Right hindlimb (tissue), 1 donor: ENCODE measurements around the gene DLX6.
A peak's percentile ranks its signal among the peaks of the same experiment; 100 is the strongest.

Experiments
- DNase-seq: peaks from one replicate; pipeline ENCODE4 v3.0.0-alpha.2; 2018

The DLX6 gene

DNA sequence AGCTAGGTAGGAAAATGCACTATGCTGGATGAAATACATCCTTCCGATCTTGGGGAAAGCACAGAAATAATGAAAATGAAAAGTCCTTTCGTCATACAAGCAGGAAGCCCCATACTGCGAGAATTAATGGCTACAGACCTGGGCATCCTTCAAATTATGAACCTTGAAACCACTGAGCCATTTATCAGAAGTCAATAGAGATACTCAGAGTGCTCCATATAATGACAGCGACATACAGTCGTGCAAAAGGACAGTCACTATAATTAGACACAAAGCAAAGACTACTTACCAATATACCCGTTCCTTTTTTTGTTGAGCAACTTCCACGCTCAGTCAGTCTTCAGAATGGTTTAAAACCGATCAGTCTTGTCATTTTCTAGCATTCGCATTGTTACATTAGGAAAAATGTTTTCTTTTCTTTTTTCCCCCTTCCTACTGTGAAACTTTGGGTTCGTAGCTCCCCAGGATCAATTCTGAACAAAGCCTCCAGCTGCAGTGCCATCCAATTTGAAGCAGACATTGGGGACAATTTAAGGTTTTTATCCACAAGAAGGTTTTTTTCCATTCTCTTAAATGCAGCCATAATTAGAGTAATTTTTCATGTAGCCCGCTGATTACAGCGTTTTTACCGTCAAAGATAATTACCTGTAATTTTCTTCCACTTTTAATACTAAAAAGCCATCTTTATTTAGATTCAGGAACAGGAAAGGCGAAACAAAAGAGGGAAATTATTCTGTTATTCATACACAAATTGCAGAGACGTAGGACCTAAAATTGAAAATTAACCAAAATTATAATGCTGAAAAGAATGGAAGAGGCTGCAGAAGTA, 6.4 kb downstream of the DLX6 start:
- DNase-seq: no peak

DNA sequence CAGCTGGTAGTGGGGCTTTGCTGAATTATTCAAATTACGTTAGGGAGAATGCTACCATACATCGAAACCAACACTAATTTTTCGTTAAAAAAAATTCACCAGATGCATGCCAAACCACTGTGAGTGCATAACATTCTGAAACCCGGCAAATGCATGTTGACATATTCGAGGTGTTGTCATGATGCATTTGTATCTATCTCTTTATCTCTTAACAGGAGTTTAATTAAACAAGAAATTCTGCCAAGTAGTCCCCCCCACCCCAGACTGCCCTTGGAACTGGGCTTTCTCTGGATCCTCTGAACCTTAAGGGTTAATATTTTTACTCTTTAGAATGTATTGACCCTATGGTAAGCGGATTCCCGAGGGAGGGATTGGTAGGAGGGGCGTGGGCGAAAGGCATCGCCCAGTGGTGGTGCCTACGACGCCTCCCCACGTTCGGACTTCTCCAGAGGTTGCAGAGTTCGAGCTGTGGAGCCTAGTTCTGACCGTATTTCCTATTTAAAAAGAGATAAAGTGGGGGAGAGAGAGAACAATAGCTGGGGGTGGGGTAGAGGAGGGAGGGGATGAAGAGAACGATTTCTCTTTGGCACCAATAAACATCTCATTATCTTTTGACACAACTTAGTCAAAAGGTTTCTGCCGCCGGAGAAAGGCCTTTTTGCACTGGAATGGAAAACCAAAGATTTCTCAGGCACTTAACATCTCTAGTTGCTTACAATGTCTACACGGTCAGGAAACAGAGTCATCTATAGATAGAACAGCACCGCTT, 7.2 kb downstream of the DLX6 start:
- no peak for DNase-seq

DNA sequence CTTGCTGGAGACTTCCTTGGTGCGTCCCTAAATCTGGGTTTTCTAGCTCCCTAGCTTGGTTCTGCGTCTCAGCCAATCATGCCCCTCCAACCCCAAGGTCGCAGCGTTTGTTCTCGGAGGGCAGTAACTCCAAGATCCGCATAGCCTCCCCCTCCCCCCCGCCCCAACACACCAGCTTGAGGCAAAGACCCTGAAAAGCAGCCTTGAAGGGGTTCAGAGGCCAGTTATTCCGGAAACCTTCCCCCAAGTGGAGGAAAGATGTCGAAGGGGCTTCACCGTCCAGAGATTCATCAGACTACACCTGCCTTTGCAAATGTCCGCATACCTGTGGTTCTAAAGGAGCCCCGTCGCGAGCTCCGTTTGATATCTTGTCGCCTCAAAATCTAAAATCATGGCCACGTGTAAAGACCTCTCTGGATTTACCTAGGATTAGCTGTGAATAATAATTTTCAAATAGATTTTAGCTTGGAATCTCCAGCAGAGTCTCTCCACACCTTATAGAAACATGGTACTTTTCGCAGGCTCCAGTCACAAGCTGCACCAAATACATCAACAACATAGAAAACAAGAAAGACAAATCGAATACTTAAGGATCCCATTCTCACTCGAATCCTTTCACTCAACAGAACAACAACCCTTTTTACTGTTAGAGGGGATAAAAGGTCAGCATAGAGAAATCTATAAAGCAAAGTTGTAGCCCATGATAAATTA, 7.9 kb downstream of the DLX6 start:
- DNase-seq: no peak

DNA sequence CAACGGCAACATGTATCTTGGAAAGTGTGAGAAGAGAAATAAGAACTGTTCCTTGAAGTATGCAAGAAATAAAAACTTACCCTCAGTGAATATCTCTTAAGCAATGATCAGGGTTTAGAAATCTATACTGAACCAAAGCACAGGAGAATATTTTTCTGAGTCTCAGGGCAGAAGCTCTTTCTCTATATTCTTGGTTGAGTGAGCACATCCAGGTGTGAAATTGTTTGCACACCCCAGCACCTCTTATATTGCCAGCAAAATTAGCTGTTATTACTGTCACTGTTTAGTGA, 8.4 kb downstream of the DLX6 start:
- DNase-seq: no peak

DNA sequence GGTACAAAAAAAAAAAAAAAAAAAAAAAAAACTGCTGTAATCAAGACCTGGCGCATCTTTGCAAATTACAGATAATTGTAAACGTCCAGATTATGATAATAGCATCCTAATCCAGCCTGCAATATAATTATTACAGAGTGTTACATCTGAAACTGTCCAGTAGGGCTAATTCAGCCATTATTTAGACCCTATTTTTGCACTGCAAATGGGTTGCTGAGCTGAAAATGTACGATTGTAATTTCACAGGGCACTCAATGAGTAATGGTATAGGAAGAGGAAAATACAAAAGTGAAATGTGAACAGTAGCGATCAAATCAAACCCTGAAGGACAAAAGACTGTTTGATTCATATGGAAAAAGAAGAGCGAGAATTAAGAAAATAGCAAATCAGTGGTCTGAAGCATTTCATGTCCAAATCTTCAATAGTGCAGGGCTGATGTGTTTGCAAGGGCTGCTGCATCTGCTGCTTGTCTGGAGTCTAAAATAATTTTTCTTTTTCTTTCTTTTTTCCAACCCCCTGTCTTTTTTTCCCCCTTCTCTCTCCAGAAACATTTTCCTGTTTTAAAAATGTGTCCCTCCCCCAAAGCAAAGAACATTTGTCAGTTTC, 8.9 kb downstream of the DLX6 start:
- DNase-seq: no peak

DNA sequence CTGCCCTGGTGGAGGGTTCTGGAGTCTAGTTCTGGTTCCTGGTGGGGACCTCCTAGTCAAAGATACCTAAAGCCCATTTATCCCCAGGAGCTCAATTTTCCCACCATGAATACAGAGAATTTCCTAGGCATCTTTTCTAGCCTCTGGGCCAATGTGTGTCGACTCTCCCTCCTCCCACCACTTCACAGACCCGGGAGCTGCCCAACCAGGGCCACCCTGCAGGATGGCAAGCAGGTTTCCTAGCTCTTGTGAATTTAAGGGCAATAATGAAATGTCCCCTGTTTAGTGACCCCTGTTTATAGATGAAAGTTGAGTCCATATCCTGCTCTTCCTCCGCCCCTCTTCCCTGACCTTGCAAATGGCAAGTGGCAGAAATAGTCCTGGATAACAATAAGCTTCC, 9.9 kb downstream of the DLX6 start:
- DNase-seq: no peak

DNA sequence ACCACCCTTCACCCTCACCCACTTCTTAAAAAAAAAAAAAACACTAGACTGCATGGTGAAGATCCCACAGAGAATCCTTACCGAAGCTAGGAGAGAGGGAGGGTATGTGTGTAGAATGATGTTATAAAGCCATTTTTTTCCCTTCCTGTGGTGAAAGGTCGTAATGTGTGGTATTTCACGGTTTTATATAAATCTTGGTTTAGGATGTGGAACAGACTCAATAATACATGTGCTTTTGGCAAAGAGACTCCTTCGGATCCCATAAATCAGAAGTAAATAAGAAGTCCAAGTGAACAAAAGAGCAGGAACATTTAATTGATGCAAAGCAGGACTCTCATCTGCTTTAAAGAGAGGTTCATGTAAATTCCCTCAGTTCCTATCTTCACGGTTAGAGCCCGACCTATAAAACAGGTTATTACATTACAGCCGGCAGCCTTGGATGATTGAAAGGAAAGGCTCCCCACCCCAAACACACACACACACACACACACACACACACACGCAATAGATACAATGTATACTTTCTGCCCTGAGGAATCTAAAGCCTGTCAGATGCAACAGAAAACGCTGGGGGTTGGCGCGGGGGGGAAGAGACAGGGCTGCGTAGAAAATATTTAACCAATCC, 10.5 kb downstream of the DLX6 start:
- DNase-seq: no peak

DNA sequence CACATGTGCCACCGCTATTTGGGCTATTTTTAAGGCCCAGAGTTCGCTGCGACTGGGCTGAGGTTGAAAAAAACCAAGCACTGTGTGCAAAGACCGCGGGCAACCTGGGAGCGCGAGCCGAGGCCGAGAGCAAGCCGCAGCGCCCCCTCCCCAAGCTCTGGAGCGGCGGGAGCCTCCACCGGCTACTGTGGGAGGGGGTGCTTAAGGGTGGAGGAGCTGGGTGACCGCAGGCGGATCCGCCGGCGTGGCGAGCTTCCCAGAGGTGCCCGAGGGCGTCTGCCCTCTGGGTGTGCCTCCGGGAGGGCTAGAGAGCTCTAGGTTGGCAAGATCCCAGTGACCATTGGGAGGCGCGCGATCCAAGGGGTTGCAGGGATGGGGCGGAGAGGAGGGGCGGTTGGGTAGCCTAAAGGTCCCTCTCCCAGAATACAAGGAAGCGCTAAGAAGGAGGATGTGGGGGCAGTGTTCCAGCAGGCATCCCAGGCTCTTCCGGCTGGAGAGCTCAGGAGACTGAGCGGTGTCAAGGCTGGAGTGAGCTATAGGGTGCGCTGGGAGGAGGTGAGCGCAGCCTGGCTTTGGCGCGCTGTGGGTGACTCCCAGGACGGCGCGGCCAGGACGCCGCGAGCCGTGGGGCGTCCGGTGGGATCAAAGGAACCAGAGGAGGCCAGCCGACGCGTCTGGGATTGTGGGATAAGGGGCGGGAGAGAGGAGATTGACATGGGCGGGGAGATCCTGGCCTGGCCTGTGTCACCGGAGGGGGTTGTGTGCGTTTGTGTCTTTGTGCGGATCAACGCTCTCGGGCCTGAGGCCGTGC, 11.2 kb downstream of the DLX6 start:
- DNase-seq: peak; percentile 73

DNA sequence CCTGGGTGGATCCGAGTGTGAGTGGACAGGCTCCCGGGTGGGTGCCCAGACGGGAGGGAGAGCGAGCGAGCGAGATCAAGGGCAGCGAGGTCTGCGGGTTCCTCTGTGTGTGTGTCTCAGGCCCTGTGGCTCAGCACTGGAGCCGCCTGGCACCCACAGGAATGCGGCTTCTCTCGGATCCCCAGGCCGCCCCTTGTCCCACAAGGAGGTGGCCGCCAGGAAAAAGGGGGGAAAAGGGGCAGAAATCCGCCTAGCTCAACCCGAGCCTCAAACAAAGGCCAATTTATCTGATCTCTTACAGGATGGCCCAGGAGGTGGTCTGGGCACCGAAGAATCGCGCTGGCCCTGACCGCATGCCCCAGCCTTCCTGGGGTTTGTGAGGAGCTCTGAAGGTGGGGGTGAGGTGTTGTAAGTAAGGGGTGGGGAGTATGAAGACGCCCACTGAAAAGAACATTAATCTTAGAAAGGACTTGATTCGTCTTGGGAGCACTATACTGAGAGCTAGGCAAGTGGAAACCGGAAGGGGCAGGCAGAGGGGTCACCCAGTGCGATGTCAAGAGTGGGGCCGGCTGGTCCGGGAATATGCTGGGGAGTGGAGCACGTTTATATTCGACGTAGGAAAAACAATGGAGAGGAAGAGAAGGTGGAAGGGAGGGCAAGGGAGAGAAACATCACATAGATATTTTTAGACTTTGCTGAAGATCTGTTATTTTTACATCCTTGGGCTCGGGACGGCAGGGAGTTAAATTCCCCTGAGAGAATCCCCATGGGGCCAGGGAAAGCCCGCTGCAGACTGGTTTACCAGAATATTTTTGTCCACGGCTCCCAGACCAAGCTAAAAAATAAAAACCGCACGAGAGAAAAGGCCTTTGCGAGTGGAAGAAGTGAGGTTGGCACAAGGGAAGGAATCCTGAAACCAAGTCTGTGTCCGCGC, 12.1 kb downstream of the DLX6 start:
- peak; percentile 63 for DNase-seq

DNA sequence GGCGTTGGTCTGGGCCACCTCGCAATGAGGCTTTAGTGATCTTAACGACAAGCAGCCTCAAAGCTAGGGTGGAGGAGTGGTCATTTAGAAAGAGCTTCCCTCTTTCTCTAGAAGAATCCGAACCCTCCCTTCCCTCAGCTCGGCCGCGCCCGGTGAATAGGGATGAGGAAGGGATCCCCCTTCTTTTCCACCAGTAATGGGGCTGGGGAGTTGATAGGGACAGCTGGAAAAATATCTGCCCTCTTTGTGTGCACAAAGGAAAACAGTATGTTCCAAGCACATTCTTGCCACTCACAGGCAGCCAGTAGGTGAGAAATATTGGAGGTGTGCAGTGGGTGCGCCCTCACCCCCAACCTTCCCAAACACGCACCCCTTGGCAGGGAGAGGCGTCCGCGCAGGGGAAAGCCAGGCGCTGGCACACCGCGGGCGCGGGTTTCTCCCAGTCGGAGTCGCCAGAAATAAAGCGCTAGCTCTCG, 12.8 kb downstream of the DLX6 start:
- DNase-seq: peak; percentile 41

DNA sequence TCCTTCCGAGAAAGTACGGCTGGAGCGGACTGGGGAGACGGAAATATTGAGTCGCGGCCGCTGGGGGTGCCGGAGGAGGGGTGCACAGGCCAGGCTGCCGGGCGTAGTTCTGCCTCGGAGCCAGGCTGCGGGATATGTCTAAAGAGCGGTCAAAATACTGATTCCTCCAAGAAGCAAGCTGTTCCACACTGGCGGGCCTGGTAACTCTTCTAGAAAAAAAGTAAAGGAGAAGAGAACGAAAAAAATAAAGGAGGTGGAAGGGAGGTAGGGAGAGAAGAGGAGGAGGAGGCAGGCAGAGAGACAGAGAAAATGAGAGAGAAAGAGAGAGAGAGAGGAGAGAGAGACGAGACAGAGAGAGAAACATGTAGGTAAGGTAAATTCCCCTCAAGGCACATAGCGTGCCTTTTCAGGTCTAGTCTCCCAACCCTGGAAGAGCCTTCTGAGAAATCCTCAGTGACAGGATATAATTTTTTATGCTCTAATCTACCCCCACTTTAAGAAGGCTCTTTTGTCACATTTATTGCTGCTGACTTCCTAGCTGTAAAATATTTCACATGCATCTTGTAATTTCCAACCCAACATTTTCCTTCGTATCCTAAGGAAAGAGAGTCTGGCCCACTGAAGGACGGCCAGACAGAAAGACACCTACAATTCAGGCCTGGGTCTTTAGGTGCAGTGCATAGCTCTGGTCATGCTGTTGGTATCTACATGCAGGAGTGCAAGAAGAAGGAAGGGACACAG, 13.6 kb downstream of the DLX6 start:
- DNase-seq: peak; percentile 24

DNA sequence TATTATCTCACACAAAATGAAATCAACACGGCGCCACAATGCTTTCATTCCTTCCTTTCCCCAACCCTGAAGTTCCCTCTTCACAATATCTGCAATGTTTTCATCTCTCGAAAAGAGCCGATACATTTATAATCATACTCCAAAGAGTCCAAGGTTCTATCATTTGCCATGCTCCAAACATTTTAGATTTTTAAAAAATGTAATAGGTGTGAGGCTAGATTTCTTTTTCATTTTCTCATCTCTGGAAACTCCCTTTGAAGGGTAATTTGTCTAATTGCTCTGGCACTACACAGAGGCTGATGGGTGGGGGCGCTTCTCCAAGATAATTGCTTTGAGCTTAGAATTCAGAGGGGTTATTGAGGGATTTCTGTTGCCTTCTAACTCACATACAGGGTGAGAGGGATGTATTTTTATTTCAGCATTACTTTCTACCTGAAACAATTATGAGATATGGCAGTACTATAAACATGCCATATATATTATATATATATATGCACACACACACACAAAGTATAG, 14.4 kb downstream of the DLX6 start:
- DNase-seq: no peak

DNA sequence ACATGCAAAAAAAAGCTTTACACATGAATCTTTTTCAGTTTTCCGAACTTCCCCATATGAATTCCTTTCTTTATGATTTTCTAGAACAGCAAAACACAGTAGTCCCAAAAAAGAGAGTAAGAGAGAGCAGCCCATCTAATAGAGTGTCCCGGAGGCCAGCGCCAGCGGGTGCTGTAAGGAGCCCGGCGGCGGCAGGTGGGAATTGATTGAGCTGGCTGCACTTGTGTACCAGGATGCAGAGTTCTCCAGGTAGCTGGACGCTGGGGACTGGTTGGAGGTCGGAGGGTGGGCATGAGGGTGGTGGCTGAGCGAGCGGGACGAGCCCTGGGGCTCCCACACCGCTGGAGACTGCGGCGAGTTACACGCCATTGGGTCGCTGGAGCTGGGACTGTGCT, 15.2 kb downstream of the DLX6 start:
- peak; percentile 20 for DNase-seq

DNA sequence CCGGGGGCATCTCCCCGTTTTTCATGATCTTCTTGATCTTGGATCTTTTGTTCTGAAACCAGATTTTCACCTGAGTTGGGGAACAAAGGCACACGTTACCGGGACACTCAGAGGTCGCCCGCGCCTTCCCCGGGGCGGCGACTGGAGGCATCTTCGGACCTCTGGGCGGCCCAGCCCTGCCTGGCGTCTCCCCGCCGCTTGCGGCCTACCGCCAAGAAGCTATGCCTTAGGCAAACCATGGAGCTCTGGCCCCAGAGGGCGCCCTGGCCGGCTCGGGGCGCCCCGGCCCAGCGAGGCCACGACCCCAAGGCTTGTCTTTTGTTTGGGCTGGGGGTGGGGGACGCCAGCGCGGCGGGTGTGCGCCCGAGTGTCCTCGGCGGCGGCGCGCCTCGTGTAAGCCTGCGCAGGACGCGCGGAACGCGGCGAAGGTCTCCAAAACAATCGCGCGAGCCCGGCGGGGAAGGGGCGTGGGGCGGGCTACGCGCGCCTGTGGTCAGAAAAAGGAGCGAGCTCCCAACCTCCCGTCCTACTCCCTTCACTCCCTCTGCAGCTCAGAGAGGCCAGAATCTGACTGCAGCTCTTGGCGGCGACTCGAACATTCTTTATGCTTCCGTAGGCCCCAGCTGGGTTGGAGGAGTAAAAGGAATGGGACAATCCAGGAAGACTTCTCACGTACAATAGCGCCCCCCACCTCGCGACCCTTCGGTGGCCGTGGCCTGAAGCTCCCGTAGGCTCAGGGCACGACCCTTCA, 15.8 kb downstream of the DLX6 start:
- peak; percentile 68 for DNase-seq

DNA sequence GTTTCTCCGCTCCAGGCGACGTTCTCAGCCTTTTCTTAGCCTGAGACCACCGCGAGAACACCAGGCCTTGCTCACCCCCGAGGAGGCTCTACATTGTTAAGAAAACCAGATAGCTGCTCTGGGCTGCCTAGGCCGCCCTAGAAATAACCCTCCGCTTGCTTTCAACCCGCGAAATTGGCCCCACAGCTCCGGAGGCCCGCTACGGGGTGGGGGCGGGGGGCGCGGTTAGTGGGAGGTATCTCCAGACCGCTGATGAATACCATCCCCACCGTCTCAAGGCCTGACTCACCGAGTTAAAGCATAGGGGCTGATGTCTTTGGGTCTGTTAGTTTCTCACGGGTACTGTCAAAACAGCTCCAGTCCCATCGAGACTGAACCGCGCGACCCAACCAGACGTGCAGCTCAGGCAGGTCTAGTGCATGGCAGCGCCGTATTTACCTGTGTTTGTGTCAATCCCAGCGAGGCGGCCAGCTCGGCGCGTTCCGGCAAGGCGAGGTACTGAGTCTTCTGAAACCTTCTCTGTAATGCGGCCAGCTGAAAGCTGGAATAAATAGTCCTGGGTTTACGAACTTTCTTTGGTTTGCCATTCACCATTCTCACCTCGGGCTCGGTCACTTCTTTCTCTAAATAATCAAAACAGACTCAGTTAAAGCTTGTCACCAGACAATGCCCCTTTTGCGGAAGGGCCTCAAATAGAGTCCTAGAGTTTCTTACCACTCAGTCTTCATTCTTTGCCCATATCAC, 16.6 kb downstream of the DLX6 start:
- DNase-seq: peak; percentile 55

DNA sequence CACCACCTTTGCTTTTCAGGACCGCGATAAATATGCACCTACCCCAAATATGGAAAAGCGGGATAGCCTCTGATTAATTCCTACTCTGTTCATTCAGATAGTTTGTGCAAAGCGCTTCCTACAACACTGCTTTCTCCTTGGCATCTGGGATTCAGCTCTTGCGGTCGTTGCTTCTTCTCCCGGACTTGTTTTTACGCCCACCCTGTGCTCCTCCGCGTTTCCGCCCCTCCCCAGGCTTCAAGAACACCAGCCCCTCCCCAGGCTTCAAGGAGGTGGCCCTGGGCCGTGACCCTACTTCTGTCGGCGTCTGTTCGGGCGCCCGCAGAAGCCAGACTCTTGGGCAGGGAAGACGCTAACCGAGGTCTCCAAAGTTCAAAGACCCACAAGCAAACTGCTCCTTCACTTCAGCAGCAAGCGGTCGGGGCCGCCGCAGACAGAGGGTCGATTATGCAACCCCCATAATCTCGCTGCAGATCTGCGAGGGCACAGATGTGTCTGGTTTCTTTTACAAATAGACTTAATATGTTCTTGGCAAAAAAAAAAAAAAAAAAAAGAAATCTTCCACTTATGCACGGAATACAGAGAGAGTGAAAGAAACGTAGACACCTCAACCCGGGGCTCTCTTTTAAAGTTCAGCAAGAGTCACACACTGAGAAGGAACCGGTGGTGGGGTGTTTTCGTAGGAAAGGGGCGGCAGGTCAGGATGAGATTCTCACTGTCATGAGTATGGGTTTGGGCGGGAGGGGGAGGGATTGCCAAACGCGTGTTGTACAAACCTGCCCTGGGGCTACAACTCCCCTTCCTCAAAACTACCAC, 17.3 kb downstream of the DLX6 start:
- peak; percentile 35 for DNase-seq
